NCI-H2107 treated with DMSO at 0.1 percent for 48 hours (cell line): ENCODE measurements around the gene TRIM72.
"Not testable (repeated sequence)": the region's sequence is repeated elsewhere in the genome, so short reads cannot be mapped to it uniquely, and the experiment has no call there.

Experiments
- DNase-seq: peaks from one replicate; lab custom pipeline; 2025; ENCODE audit not compliant: unreplicated experiment; lab: John Stamatoyannopoulos, UW

TRIM72 gene

GRCh38 chr16:31251435-31251834 lies 37.5 kb downstream of the TRIM72 start:
- DNase-seq, result no peak

DNA sequence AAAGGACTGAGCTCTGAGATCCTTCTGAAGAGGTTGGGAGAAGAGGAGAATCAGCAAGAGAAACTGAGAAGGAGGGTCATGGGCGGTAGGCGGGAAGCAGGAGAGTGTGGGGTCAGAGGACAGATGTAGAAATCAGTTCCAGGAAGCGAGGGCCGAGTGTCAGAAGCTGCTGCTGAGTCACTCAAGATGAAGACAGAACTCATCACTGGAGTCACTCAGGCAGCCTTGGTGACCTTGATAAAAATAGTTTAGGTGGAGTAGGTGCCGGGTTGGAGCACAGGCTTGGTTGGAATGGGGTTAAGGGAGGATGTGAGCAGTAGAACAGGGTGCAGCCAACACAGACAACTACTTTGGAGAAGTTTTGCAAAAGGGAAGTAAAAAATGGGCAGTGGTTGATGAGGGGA lies 39.7 kb downstream of the TRIM72 start:
- no peak for DNase-seq

GRCh38 chr16:31256466-31256865 lies 42.5 kb downstream of the TRIM72 start:
- no peak for DNase-seq

GRCh38 chr16:31258366-31258765 lies 44.4 kb downstream of the TRIM72 start:
- DNase-seq, result no peak

- no peak for DNase-seq
Observed at GRCh38 chr16:31260136-31260931, 46.4 kb downstream of the TRIM72 start.

DNA sequence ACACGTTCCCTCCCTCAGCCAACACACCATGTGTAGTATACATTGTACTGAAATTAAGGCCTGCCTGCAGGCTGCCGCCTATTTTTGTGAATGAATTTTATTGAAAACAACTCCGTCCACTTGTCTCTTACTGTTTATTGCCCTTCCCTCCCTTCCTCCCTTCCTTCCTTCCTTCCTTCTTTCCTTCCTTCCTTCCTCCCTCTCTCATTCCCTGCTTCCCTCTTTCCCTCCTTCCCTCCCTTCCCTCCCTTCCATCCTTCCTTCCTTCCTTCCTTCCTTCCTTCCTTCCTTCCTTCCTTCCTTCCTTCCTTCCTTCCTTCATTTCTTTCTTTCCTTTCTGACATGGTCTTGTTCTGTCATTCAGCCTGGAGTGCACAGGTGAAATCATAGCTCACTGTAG lies 48.2 kb downstream of the TRIM72 start:
- no peak for DNase-seq

DNA sequence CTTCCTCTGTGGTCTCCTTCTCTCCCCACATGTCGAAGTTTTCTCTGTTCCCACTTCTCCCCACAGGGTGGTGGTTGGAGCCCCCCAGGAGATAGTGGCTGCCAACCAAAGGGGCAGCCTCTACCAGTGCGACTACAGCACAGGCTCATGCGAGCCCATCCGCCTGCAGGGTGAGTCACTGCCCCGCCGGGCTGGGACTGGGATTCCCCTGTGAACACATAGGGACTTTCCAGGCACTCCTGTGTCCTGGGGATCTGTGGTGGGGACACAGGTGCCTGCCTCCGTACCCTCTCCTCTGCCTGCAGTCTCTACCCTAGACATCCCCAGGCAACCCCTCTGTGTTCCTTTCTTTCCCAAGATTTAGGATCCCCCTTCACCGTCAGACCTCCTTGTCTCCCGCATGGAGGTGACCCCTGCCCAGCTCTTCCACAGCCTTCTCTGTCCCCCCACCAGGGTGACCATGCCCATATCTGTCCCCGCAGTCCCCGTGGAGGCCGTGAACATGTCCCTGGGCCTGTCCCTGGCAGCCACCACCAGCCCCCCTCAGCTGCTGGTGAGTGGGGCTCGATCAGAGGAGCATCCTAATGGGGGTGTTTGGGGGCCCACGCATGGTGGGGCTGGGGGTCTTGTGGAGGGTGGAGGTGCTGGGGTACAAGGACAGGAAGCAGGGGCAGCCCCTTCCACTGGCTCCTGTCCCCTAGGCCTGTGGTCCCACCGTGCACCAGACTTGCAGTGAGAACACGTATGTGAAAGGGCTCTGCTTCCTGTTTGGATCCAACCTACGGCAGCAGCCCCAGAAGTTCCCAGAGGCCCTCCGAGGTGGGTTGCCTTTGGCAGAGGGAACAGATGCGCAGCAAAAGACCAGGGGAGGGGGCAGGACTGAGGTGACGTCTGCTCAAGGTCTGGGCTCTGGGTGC lies 51.7 kb downstream of the TRIM72 start:
- no peak for DNase-seq

DNA sequence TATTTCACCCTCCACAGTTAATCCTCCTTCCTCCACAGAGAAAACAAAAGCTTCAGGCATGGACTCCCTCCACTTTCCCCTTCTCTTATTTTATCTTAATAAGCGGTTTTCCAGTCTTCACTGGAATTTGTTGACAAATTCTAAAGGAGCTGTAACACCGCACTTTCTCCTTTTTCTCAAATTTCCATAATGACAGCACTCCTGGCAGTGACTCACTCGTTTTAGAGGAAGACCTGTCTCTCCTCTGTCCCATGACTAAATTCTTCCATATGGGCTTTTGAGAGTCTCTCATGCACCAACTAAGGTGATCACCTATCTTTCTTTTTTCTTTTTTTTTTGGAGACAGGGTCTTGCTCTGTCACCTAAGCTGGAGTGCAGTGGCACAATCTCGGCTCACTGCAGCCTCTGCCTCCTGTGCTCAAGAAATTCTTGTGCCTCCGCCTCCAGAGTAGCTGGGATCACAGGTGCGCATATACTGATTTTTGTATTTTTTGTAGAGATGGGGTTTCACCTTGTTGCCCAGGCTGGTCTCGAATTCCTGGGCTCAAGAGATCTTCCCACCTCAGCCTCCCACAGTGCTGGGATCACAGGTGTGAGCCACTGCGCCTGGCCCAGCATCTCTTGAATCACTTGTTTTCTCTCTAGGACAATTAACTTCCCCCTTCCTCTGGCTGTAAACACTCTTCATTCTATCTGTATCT lies 53.6 kb downstream of the TRIM72 start:
- DNase-seq, result no peak

GRCh38 chr16:31268033-31268365 lies 54.1 kb downstream of the TRIM72 start:
- no peak for DNase-seq

DNA sequence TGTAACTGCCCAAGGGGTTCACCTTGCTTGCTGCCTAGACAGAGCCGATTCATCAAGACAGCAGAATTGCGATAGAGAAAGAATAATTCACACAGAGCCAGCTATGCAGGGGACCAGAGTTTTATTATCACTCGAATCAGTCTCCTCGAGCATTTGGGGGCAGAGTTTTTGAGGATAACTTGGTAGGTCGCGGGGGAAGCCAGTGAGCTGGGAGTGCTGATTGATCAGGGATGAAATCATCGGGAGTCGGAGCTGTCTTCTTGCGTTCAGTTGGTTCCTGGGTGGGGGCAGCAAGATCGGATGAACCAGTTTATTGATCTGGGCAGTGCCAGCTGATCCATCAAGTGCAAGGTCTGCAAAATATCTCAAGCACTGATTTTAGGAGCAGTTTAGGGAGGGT lies 55.0 kb downstream of the TRIM72 start:
- DNase-seq, result no peak

- no peak for DNase-seq
Observed at GRCh38 chr16:31269541-31269940, 55.6 kb downstream of the TRIM72 start.

- DNase-seq, result not testable (repeated sequence)
Observed at GRCh38 chr16:31269973-31270372, 56.1 kb downstream of the TRIM72 start.

GRCh38 chr16:31270795-31271194 lies 56.9 kb downstream of the TRIM72 start:
- no peak for DNase-seq

DNA sequence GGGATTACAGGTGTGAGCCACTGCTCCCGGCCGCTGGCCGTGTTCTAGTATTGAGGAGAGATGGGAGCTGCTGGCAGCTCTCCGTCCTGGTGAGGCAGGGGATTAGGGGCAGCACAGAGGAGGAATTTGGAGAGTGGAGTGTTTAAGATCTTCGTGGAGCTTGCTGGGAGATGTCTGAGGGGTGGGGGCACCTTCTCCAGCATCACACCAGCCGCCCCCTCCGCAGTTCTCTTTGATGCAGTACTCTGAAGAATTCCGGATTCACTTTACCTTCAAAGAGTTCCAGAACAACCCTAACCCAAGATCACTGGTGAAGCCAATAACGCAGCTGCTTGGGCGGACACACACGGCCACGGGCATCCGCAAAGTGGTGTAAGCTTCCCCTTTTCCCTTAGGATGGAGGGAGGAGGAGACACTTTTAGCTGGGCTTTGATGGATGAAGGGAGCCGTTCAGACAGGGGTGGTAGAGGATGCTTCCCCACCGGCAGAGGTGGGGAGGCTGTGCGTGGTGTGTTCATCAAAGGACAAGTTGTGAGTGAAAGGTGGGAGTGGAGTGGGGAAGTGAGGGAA lies 57.8 kb downstream of the TRIM72 start:
- no peak for DNase-seq

DNA sequence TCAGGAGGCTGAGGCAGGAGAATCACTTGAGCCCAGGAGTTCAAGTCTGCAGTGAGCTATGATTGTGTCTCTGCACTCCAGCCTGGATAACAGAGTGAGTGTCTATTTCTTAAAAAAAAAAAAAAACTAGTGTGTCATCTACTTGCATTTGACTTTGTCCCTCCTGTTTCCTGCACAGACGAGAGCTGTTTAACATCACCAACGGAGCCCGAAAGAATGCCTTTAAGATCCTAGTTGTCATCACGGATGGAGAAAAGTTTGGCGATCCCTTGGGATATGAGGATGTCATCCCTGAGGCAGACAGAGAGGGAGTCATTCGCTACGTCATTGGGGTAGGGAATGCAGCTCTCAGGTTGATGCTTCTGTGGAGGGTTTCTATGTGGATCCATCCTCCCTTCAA lies 59.3 kb downstream of the TRIM72 start:
- DNase-seq, result no peak

DNA sequence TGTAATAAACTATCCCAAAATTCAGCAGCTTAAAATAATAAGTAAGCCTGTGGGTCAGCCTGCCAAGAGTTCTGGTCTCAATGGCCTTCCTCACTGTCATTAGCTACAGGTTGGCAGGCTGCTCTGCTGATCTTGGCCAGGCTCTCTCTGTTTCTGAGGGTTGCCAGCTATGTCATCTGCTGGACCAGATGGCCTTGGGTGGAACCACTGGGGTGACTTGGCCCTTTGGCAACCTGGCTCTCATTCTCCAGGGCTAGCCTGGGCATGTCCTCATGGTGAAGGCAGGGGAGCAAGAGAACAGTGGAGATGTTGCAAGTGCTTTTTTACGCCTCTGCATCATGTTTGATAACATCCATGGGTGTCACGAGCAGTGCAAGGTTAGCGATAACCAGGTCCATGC lies 59.8 kb downstream of the TRIM72 start:
- DNase-seq, result no peak

DNA sequence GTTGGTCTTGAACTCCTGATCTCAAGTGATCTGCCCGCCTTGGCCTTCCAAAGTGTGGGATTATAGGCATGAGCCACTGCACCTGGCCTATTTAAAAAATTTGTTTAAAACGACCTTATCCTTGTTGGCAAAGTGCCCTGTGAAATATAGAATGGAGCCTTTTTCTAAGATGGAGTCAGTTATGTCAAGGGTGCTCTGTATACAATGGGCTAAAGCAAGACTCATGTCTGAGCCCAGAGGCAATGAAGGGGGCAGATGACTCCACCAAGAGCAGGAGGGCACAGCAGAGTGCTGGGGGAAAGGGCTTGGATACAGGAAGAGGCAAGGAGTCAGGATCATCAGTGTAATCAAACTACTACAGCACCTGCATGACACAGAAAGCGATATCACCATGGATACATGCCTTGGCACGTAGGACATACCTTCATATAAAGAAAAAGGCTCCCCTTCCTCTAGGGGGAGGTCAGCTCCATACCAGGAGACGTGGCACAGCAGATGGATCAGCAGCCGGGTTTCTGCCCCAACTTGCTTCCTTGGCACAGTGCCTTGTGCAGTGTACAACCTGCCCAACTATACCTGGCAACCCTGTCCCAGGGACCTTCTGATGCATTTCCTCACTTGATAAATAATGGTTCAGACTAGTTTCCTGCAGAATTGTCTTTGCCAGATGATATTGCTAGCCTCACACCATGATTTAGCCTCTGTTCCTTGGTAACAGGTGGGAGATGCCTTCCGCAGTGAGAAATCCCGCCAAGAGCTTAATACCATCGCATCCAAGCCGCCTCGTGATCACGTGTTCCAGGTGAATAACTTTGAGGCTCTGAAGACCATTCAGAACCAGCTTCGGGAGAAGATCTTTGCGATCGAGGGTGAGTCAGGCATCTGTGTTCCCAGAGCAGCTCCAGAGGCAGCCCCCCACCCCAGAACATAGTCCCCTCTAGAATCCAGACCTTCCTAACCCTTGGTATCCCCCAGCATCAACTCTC lies 61.2 kb downstream of the TRIM72 start:
- DNase-seq, result no peak

GRCh38 chr16:31276600-31276999 lies 62.7 kb downstream of the TRIM72 start:
- DNase-seq, result no peak

- no peak for DNase-seq
Observed at GRCh38 chr16:31277659-31278260, 63.8 kb downstream of the TRIM72 start.

- DNase-seq, result not testable (repeated sequence)
Observed at GRCh38 chr16:31278853-31279252, 64.9 kb downstream of the TRIM72 start.
